HG02798 (cell line): ENCODE results near the gene FIGNL2.

Source experiments
- ATAC-seq: cut with Tn5 transposase; IDR thresholded peaks from one replicate; pipeline ENCODE4 v1.9.1; 2021; ENCODE audit warnings: mild to moderate bottlenecking; ENCODE audit not compliant: unreplicated experiment, poor library complexity

FIGNL2 gene

DNA sequence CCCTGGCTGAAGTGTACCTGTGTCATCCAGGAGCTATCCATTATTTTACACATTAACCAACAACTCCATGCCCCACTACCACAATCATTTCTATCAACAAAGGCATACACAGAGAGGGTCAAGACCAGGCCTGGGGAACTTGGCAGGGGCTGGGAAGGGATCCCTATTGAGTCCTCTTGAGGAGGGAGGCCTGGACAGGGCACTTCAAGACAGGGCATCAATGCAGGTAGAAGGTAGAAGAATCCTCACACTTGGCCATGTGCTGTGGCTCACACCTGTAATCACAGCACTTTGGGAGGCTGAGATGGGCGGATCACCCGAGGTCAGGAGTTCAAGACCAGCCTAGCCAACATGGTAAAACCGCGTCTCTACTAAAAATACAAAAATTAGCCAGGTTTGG, 26.0 kb upstream of the FIGNL2 start:
- no peak for ATAC-seq

DNA sequence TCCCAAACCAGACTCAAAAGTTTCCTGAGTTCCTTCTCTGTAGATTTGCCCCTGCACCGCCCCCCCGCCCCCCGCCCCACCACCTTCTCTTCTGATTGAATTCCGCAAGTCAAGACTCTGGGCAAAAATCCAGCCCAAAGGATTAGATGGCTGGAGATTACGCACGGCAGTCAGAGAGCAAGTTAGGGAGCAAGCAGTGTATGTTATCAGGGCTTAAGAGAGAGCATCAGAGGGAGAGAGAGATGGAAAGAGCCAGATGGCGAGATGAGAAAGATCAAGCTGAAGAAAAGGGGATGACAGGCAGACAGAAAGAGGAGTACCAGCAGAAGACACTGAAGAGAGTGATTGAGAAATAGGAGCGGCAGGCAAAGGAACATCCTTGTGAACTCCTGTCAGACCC, 25.5 kb upstream of the FIGNL2 start:
- ATAC-seq: no peak

DNA sequence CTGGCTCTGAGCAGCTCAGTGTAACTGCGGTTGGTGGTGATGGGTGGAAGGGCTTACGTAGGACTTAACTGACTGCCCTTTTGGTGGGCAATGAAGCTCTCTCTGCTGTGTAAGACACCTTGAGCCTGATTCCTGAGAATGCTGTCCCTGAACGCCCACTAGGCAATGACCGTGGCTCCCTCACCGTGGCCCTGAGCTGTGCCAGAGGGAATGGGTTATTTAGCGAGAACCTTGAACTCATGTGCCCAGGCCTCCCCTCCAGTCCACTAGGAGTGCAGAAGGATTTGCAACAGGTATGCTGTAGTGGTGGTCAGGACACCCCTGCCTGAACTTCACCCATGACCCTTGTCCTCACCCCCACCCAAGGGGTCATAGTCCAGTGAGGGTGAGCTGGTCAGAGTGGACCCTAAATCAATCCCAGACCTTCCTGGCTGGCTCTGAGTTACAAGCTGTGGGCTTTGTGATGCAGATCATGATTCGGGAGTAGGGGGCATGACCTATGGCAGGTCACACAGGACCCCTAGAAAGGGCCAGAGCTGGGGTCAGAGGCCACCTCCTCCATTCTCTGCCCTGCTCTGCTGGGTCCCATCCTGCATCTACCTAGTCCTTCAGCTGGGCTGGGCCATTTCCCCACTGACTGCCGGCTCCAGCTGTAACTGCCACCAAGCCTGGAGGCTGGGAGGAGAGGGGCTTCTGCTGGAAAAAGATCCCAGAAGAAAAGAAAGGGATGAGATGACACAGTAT, 24.9 kb upstream of the FIGNL2 start:
- no peak for ATAC-seq

DNA sequence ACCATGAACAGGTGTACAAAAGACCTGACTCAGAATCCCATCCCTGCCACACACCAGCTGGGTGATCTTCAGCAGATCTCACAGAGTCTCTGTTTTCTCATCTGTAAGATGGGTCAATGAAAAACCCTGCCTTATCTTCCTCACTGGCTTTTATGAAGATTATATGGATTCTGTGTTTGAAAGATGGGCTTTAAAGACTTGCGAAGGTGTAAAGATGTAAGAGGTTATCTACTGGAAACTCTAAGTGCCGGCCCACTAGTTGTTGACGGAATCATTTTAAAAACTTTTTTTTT, 24.1 kb upstream of the FIGNL2 start:
- no peak for ATAC-seq

DNA sequence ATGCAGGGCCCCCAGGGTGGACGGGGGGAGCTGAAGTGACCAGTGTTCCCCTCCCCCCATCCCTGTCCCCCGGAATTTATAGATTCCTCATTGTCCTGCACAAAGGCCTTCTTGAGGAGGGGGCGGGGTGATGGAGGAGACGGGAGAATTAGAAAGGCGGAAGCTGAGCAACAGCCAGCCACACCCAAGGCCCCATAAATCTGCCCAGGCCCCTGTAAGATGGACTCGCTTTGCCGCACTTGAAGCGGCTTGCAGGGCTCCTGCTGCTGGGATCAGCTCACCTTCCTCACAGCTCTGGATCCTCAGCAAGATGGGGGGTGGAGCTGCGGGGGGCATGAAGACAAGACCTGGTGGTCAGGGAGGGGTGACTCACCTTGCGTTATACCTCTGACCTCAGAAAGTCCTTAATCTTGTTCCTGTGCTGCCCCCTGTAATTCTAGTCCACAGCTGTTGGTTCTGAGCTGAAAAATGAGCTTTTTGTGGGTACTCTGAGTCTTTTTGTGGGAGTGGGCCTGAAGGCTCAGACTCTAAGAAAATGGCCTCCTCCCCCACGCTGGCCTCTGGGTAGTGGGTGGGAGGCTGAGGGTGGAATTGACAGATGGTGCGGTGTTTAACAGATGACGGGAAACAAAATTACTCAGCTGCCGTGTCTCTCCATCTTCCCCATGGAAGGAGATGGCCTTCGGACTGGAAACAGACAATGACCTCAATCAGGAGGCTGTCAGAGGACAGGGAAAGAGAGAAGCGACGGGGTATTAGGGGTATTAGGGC, 23.6 kb upstream of the FIGNL2 start:
- no peak for ATAC-seq

DNA sequence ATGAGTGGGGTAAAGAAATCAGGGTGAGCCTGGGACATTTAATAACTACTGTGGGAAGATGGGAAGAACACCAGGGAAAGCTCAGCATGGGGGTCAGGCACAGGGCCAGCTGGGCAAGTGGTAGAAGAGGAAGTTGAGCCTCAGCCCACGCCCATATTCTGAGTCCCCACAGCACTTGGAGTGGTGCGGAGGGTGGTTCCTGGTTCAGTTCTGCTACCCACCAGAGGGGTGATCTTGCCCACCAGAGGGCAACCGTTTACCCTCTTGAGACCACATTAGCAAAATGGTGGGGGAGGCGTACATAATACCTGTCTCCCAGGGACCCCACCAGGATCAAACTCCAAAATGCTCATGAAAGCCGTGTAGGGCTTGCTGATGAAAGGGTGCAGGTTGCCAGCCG, 22.6 kb upstream of the FIGNL2 start:
- ATAC-seq: no peak

DNA sequence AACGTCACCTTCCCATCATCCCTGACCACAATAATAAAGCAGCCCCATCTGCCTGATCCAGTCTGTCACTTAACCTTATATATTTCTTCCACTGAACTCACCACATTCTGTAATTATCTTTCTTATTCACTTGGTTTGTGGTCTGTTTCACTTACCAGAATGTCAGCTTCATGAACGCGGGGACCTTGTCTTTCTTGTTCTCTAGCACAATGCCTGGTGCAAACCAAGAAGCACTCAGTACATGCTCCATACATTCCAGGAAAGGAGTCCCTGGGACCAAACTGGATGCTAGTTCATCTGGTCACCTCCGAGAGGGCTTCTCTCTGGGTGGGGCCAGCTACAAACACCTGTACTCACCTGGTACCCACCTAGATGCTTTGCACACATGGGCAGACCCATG, 22.0 kb upstream of the FIGNL2 start:
- ATAC-seq: no peak

DNA sequence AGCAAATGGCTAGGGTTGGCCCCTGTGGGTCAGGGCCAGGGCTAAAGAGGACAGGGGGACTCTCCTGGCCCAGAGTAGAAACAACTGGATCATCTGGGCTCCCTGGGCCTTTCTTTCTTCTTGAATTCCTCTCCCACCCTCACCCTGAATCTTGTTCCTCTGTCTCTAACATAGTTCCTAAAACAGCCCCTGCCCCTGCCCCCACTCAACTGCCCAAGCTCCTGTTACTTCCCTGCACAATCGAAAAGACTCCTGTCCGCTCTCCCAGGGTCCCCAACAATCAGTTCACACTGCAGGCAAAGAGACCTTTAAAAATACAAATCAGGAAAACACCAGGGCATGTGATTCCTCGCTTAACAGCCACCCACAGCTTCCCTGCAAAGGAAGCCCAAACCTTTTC, 21.4 kb upstream of the FIGNL2 start:
- no peak for ATAC-seq

DNA sequence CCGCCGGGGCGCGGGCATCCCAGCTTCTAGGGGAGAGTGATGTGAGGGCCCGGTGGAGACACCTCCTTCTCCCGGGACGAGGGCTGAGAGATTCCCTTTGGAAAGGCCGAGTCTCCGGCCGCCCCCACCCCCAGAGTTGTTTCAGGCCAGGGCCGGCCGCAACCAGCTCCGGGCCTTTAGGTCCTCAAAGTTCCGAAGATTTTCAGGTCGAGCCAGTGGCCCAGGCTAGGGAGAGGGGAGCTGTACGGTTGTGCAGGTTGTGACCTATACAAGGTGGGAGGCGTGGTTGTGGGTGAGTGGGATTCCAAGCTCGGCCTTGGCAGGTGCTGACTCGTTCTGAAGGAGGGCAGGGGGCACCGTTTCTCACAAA, 21.0 kb upstream of the FIGNL2 start:
- no peak for ATAC-seq

DNA sequence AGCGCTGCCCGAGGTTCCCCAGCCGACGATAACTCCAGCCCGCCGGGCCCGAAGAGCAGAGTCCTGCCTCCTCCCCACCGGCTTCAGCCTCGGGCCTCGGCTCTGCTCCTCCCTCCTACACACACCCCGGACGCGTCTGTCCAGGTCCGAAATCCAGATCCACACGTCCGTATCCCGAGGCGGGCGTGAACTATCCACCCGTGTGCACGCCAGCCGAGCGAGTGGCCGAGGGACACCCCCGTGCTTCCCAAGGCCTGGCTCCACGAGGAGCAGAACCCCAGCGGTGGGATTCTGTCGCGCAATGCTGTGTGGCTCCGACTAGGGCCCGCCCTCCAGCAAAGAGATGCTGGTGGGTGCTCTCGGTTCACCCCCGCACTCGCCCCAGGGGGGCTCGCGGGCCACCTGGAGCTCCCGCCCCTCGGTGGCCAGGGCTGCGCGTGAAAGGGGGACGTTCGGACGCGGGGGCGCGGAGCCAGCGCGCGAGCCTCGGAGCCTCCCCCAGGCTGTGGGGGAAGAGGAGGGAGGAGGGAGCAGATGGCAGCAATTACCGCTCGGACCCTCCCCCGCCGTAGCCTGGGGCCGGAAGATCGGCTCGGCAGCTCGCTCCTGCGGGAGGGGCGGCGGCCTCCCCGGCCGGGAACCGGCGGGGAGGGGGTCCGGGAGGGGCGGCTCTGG, 20.4 kb upstream of the FIGNL2 start:
- ATAC-seq: no peak

DNA sequence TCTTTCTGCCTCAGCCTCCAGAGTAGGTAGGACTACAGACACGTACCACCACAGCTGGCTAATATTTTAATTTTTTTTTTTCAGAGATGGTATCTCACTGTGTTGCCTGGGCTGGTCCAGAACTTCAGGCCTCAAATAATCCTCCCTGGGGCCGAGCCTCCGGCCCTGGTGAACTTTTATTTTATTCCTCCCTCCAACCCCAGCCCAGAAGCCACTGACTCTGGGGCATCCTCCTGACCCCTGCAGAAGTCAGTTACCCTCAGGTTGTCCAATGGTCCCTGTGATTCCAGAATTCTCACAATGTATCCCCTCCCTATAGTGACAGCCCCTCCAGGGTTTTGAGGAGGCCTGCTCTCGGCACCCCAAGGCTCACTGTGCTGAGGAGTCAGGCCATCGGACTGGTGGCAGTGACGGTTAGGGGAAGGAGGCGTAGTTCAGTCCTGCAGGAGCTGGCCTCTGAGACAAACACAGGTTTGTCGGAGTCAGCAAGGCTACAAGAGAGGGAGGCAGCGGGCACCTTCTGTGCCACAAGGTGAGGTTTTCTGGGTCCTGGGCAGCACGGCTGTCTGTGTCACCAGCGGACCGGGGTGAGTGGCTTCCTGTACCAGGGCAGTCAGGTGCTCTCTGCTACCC, 19.4 kb upstream of the FIGNL2 start:
- ATAC-seq: no peak

DNA sequence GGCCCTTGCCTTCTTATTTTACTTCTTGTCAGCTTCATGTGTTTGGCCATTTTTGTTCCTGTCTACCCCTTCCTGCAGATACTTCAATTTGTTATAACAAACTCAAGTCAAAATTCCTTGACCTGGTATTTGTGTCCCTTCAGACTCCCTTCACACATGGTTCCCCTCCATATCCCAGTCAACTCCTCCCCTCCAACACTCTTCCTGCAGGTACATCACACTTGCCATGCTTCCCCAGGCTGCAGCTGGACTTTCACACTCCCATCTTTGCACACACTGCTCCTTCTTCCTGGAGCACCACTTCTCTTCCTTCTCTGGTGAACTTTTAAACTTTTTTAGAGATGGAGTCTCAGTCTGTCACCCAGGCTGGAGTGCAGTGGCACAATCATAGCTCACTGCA, 18.9 kb upstream of the FIGNL2 start:
- ATAC-seq: no peak

DNA sequence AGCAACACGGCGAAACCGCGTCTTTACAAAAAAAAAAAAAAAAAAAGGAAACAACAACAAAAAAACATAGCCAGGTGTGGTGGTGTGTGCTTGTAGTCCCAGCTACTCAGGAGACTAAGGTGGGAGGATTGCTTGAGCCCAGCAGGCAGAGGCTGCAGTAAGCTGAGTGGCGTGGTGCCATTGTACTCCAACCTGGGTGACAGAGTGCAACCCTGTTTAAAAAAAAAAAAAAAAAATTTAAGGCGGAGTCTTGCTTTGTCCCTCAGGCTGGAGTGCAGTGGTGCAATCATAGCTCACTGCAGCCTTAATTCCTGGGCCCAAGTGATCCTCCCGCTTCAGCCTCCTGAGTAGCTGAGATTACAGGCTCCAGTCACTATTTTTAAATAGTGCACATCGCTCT, 18.2 kb upstream of the FIGNL2 start:
- no peak for ATAC-seq

DNA sequence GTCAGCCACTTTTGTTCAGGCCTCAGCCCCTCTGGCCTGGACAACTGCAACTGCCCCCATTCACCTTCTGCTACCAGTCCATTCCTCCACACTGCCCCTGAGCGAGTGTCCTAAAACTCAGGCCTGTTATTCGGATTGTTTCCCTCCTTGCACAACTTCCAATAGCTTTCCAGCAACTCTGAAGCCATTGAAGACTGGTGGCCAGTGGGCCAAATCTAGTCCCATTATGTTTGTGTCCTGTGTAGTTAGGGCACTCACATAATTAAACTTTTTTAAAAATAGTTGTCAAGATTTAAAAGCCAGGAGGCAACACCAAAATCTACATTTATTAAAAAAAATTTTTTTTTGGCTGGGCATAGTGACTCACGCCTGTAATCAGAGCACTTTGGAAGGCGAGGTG, 17.8 kb upstream of the FIGNL2 start:
- ATAC-seq: no peak

DNA sequence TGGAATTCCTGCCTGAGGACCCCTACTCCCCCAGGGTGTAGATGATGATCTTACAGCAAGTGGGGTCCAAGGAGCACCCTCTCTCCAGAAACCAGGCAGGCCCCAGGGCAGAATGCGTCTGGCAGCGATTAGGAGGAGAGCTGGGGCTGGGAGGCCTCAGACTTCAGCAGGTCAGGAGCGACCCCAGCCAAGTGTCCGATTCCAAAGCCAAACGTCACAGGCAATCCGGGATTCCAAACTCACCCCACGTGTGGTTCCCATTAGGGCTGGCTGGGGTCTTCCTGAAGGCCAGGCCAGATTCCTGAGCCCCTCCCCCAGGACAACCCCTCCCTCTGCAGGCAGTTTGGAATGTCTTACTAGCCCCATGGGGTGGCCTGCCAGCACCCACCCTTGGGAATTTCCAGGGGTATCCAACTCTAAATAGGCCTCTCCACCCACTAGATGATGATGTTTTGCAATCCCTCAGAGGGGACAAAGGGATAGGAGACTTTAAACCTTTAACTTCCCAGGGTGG, 17.3 kb upstream of the FIGNL2 start:
- no peak for ATAC-seq

DNA sequence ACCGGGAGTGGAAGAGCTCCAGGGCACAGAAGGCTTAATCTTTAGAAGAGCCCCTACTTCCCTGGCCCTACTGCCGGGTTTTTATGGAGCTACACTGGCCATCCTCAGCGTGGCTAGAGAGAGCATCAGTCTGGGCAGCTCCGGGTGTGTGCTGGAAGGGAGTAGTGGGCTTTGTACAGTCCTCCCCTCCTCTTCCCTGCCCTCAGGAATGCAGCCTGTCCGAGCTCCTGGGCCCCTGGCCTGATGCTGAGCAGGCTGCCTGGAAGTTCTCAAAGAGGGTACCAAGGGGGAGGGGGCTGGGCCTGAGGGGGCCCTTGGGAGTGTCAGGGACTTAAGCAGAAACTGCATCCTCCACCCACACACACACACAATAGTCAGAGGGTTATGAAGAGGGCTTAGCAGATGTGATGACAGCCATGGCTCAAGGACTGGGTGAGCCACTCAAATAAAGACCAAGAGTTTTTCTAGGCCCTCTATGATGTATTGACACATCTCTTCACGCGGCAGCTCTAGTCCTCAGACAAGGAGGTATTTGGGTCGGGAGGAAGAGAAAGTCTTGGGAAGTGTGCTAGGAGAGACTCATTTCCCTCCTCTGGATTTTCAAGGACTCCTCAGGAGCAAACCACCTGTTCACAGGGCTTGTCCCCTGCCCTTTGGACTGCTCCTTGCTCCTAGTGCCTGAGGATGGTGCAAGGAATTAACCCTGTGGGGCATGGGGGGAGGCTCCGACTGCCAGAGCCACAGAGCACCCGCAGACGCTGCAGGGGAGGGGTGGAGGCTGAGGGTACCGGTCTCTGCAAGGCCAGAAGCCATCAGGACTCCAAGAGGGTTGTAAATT, 16.5 kb upstream of the FIGNL2 start:
- no peak for ATAC-seq

DNA sequence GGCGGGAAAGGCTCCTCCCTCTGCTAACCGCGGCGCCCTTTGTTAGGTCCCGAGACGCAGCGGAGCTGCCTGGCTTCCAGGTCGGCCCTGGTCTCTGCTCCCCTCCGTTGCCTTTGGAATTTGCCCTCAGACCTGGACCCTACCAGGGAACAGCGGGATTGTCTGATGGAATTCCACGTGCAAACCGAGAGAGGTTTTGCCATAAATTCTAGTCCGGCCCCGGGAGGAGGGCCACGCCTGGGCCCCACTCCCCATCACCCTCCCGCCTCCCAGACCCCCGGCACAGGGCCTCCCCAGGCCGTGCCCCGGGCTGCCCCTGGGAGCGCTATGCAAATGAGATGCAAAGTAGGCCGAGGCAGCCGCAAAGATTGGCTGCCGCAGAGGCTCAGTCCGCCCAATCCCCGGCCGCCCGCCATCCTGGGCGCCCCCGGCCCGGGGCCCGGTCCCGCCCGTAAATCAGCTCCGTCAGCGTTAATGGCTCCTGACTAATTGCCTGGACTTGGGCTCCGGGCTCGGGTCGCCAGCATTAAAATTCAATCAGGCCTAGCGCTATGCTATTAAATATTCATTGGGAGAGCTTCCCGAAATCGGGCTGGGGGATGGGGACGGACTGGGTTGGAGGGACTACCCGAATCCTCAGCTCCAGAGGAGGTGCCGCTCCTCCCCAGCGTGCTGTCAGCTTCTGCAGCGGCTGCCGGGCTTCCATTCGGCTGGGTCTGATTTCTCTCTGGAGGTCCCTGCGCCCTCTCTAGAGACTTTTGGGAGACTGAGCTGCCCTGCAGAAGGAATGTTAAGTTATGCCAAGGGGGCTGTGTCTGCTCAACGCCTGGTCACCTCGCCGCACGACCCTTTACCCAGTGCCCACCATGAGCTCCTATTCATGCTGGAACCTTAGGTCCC, 15.7 kb upstream of the FIGNL2 start:
- ATAC-seq: no peak

DNA sequence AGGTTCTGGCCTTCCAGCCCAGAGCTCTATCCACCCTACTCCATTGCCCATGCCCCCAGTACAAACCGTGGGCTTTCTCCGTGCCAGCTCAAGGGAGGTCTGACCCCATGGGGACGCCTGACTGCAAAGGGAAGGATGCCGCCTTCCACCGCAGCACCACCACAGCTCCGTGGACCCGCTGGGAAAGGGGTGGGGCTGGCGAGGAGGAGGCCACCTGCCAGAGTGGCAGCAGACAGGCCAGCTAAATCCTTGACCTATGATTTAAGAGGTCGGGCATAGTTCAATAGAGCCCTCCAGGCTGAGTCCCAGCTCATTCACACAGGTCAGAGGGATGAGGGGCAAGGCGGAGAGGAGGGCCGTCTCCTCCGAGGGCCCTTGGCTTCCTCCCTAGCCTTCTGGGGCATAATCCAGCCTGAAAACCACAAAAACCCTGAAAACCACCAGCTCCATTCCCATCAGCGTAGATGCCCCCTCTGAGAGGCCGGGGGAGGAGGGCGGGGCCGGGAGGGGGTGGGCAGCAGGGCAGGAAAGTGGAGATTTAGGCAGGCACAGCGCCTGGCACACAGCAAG, 14.9 kb upstream of the FIGNL2 start:
- ATAC-seq: no peak

DNA sequence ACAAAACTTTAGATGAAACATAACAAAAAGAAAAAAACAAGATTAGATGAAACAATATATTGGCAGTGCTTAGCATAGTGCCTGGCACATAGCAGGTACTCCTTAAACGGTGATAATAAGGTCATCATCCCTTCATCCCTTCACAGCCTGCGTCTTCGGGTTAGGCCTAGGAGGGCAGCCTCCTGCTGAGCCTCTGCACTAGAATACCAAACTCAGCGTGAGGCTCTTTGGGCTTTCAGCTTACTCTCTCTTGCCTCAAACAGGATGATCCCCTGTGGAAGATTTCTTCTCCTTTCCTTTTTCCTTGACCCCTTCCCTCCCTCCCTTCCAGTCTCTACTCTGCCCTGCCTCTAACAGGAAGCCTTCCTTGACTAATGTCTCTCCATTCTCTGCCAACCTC, 14.4 kb upstream of the FIGNL2 start:
- ATAC-seq: no peak
